Hepatocyte (in vitro differentiated cells): ENCODE measurements around the gene TUBA1B.
A peak's percentile ranks its signal among the peaks of the same experiment; 100 is the strongest.

Experiments
- EZH2 ChIP-seq: fragments of 200-600 bp; sonication (generic); IDR thresholded peaks from 2 replicates; pipeline ENCODE4 v1.6.1; 2016; ENCODE audit warnings: antibody characterized with exemption, mild to moderate bottlenecking, borderline replicate concordance
- TF ChIP-seq, protein P1 (sequence below): fragments of 200-600 bp; sonication (generic); IDR thresholded peaks from 2 replicates; pipeline ENCODE4 v1.5.1; 2016; ENCODE audit warnings: antibody characterized with exemption, mild to moderate bottlenecking; ENCODE audit not compliant: poor library complexity

DNA sequence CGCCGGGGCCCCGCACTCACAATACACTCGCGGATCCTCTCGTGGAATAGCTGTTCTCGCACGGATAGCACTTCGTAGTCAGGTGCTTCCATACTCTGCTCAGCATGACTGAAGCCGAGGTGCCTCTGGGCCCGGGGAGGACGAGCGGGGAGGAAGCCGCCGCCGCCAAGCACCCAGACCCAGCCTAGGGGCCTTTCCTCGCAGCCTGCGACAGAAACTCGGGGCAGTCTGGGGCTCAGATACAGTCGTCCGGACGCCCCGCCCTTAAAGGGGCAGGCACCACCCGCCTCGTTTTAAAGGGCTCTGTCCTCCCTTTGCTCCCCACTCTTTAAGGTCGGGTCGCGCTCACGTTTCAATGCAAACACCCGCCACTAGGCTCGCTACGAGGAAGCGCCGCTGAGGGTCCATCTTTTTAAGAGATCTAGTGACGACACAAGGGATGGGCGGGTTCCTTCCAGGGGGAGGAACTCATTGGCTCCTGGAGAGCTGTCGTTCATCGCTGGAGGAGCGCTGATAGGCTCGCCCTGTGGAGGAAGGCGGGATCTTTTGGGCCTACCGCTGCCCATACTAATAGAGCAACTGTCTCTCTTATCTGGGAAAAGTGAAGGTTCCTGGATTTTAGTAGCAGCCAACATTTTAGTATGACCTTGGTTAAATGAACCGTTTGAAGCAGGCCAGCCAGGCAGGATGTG is 20.6 kb downstream of the TUBA1B start, which contains the start of gene LMBR1L:
- TF ChIP-seq, protein P1, sequence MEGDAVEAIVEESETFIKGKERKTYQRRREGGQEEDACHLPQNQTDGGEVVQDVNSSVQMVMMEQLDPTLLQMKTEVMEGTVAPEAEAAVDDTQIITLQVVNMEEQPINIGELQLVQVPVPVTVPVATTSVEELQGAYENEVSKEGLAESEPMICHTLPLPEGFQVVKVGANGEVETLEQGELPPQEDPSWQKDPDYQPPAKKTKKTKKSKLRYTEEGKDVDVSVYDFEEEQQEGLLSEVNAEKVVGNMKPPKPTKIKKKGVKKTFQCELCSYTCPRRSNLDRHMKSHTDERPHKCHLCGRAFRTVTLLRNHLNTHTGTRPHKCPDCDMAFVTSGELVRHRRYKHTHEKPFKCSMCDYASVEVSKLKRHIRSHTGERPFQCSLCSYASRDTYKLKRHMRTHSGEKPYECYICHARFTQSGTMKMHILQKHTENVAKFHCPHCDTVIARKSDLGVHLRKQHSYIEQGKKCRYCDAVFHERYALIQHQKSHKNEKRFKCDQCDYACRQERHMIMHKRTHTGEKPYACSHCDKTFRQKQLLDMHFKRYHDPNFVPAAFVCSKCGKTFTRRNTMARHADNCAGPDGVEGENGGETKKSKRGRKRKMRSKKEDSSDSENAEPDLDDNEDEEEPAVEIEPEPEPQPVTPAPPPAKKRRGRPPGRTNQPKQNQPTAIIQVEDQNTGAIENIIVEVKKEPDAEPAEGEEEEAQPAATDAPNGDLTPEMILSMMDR: peak; percentile 30
- no peak for TF ChIP-seq EZH2
